LoVo (cell line): ENCODE measurements around the gene HDDC2.
"Not testable (repeated sequence)": the region's sequence is repeated elsewhere in the genome, so short reads cannot be mapped to it uniquely, and the experiment has no call there.

Source experiments
- DNase-seq: peaks from one replicate; pipeline ENCODE4 v3.0.0-alpha.2; 2016; ENCODE audit warnings: low spot score

Gene HDDC2

DNA sequence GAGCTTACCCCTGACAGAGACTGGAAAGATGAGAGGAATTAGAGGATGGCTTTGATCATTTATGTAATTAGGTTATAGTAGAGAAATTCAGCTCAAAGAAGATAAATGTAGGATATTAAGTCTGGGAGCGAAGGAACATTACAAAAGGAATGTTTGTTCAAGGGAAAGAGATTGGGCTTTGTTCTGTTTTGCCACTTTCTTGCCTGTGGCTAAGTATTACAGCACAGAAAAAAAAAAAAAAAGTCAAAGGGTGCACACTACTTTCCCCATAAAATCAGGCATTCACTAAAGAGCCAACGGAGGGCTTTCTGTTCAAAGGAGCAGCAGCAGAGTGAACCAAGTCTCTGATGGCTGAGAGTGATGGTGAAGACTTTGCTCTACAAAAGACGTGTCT lies 5.0 kb upstream of the HDDC2 start:
- no peak for DNase-seq

DNA sequence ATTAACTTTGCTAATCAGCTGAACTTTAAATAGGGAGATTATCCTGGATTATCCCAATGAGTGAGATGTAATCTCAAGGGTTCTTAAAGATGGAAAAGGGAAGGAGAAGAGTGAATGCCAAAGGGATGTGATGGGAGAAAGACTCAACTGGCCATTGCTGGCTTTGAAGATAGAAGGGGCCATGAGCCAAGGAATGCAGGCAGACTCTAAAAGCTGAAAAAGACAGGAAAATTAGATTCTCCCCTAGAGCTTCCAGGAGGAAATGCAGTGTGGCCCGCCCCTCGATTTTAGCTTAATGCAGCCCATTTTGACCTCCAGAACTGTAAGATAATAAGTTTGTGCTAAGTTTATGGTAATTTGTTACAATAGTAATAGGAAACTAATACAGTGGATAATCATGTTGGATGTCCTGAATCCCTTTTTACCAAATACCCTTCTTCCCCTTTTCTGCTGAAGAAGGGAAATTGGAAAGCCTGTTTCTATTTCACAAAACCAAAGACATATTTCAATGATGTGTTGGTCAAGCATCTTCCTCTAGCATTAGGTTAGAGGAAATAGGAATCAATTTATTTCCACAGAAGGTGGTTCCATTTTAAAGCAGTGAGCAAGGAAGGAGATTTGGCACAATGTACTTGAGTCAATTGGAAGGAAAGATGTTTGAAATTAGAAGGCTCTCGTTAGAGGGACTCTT lies 3.3 kb upstream of the HDDC2 start:
- DNase-seq, result no peak

DNA sequence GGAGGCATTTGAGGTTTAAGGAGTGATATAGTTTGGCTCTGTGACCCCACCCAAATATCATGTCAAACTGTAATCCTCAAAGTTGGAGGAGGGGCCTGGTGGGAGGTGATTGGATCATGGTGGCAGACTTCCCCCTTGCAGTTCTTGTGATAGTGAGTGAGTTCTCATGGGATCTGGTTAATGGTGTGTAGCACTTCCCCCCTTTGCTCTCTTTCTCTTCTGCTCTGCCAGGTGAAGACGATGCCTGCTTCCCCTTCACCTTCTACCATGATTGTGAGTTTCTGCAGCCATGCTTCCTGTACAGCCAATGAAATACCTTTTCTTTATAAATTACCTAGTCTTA lies 1.7 kb upstream of the HDDC2 start:
- no peak for DNase-seq

DNA sequence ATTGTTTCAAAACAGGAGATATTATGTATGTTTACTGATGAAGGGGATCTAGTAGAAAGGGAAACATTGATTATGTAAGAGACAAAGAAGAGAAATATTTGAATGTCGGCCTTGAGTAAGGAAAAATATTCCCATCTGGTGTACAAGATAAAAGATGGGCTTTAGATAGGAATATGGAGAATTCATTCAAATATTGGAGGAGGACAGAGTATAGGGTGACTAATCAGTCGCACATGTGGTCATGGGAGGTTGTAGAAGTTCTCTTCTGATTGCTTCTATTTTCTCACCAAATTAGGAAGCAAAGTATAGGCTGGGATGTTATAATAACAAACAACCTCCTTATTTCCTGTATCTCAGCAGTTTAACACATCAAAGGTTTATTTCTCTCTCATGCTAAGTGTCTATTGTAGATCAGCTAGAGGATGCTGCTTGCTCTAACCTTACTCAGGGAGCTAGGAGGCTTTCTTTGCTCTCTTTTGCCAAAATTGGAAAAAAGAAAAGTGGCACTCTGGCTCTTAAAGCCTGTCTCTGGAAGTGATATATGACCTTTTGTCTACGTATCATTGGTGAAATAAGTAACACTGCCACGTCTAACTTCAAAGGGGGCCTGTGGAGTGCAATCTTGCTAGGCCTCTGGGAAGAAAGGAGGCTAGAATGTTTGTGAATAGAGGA lies 1.2 kb upstream of the HDDC2 start:
- no peak for DNase-seq

DNA sequence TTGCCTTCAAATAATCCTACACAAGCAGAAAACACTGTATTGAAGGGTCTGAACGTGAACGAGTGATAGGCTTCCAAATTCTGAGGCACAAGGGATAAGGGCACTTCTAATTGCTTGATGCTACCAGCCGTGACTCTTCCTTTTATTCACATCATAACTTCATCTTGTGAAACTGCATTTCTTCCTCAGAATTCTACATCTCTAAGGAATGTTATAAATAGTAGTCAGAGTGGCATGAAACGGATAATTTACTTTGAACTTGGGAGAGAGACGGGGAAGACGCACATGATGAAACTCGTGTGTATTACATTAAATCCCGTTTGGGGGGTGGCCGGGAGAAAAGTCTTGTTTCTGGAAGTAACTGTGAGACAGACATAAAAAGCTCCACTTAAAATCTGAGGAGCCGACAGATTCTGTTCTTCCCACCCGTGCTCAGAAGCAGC lies 754 bp downstream of the HDDC2 start:
- DNase-seq, result no peak

DNA sequence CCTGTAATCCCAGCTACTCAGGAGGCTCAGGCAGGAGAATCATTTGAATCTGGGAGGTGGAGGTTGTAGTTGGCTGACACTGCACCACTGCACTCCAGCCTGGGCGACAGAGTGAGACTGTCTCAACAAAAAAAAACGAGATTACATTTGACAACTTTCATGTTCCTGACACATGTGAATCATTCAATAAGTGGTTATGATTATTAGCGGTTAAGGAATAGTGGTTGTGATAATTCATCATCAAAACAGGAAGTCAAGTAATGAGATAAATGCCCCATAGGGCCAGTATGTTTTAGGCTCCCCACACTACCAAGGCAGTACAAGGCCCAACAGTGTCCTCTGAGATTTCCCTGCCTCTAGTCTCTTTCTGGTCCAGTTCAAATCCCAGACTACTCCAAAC lies 2.5 kb downstream of the HDDC2 start:
- no peak for DNase-seq

DNA sequence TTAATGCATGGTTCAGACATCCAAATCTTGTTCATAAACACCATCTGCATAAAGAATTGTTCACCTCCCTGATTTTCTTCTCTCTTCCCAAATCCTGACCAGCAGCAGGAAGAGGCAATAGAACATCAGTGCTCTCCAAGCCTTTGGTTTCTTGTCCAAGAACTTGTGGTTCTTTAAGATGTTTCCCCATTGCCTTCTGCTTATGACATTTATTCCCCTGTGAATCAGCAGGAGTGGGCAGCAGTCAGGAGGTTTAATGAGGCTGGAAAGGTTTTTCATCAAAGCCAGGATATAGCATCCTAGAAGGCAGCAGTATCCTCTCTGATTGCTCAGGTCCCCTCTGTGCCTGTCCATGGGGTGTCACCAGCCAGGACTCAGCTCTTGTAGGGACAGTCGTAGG lies 5.3 kb downstream of the HDDC2 start:
- no peak for DNase-seq

DNA sequence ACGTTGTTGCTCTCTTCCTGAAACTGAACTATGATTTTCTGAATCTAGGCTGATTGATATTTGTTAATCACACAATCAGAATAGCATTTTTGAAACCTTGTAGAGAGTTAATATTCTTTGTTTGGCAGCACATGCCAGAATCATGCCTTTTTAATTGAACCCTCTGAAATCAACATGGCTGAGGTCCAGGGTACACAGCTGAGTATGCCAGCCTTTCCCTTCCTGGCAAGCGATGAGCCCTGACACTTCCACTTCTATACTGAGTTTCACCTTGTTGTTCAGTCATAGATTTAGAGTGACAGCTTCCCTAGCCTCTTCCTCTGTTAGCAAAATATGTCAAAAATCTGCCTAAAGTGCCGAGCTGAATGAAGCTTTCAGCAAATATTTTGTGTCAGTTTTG lies 6.8 kb downstream of the HDDC2 start:
- DNase-seq, result no peak

DNA sequence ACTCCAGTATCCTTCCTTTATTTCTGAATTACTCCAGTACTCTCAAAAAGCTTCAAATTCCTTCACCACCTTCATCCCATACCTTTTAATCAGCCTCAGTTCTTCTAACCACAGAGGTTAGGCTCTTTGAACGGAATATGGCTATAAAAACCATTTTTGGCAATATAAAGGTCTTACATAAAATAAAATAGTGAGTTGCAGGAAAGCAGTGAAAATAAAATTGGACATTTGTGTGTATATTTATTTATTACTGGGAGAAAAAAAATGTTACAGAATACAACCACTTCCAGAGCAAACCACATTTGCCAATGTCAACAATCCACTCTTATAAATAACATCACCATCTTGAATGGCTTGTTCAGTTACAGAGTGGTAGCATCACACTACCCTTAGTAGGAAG lies 7.7 kb downstream of the HDDC2 start:
- no peak for DNase-seq

DNA sequence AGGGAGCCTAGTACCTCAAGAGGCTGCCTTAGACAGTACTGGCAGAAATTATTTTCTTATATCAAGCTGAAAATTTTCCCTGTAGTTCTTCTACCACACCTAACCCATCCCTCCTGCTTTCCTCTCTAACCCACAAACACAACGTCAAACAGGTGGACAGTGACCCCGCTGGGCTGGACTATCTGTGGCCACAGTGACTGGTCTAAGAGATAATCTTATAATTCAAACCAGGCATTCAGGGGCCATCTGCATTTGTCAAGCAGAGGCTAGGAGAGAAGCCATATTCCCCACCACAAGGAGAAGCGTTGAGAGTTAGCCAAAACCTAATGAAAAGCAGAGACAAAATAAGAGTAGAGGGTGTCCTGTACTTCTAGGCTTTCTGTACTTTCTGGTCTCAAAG lies 8.2 kb downstream of the HDDC2 start:
- DNase-seq, result no peak

DNA sequence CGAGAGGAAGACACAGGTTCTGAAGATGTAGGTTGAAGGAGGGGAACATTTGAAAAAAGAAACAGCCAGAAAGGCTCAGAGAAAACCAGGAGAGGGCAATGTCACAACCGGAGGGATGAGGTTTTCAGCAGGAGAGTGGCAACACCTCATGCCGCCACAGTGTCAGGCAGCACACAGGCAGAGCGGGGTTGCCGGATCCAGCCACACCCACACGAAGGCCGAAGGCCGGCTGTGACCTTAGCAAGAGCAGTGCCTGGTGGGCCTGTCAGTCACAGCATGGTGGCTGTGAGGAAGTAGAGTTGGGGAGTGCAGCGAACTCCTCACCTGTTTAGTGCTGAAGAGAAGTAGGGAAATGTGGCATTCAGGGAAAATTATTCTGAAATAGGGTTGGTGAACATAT lies 14.0 kb downstream of the HDDC2 start:
- DNase-seq, result no peak

DNA sequence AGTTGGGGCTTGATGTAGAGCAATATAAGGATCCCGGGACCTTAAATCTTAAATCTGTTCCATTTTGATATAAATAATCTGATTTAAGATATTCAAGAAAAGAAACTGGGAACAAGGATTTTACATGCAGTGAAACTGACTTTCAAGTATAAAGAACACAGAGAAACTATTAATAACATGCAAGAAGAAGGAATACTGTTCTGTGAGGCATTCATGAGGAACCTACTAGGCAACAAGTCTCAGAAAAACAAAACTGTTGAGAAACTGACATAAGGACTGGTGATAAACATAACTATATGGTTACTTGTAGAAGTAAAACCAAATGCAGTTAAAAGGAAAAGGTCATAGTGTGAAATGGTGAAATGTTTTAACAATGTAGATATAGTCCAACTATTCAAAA lies 15.8 kb downstream of the HDDC2 start:
- no peak for DNase-seq

DNA sequence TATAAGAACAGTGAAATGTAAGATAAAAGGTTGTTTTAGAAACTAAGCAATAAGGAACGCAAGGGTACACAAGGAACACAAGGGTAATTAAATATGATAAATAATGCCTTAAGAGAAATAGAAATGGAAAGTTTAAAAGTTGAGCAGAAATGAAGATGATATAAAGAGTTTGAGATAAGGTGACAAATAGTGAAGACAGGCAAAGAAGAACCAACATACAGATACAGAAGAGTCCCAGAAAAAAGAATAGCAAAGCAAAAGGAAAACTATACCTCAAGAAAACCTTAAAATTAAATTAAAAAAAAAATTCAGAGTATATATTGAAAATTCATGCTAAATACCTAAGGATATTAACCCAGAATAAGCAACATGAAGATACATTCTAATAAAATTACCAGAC lies 16.4 kb downstream of the HDDC2 start:
- no peak for DNase-seq

DNA sequence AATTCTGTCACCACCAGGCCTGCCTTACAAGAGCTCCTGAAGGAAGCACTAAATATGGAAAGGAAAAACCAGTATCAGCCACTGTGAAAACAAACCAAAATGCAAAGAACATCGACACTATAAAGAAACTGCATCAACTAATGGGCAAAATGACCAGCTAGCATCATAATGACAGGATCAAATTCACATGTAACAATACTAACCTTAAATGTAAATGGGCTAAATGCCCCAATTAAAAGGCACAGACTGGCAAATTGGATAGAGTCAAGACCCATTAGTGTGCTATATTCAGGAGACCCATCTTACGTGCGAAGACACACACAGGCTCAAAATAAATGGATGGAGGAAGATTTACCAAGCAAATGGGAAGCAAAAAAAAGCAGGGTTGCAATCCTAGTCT lies 19.3 kb downstream of the HDDC2 start:
- DNase-seq, result not testable (repeated sequence)

DNA sequence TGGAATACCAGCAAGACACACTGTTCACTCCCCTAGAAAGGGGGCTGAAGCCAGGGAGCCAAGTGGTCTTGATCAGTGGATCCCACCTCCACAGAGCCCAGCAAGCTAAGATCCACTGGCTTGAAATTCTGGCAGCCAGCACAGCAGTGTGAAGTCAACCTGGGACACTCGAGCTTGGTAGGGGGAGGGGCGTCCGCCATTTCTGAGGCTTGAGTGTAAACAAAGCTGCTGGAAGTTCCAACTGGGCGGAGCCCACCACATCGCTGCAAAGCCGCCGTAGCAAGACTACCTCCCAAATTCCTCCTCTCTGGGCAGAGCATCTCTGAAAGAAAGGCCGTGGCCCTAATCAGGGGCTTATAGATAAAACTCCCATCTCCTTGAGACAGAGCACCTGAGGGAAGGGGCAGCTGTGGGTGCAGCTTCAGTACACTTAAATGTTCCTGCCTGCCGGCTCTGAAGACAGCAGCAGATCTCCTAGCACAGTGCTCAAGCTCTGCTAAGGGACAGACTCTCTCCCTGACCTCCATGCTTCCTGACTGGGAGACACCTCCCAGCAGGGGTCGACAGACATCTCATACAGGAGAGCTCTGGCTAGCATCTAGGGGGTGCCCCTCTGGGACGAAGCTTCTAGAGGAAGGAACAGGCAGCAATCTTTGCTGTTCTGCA lies 21.3 kb downstream of the HDDC2 start:
- not testable (repeated sequence) for DNase-seq

DNA sequence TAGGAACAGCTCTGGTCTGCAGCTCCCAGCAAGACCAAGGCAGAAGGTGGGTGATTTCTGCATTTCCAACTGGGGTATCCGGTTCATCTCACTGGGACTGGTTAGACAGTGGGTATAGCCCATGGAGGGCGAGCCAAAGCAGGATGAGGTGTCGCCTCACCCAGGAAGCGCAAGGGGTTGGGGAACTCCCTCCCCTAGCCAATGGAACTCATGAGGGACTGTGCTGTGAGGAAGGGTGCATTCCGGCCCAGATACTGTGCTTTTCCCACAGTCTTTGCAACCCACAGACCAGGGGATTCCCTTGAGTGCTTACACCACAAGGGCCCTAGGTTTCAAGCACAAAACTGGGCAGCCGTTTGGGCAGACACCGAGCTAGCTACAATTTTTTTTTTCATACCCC lies 21.8 kb downstream of the HDDC2 start:
- DNase-seq, result no peak

DNA sequence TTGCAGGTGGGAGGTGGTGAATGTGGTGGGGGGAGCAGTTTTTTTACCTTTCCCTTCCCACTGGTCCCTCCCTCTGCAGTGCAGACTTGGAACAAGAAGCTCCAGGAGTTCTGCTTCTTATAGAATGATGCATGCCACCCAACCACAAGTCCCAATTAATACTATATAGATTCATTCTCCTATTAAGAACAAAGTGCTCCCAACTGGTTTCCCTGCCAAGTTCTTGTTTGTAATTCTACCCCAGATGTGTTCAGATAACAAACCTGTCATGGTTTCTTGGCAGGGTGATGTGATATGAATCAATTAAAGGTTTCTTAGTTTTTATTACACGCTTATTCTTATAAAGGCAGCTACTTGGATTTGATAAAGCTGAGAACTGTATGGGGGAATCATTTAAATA lies 23.9 kb downstream of the HDDC2 start:
- no peak for DNase-seq

DNA sequence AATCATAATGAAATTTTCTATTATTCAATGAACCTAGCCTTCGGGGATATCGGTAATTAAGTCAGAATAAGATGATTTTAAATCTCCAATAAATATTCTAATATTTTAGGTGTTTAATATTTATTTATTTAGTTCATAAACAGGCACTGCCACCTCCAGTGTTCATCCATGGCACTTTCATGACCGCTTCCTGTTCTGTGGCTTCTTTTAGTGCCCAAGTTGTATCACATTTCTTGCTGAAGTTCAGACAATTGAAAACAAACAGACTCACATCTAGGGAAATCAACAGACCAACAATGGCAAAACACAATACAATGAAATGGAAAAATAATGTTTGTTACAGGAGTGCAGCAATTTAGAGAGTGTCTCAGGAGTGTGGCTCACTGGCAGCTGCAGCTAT lies 26.0 kb downstream of the HDDC2 start:
- DNase-seq, result no peak

DNA sequence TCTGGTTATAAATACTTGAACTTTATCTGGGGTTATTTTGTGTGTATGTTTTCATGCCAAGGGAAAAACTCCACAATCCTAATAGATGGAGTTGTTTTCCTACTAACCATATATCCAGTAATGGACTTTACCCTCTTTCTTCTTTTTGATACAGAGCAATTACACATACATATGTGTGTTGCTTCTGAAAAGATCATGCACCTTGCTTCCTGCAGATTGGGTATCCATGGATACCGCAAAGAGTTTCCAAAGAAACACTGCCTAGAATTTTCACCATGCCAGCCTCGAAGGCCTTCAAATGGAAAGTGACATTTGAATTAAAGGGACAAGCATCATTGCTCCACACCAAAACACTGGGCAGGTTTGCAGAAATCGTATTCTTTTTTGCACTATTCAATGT lies 26.8 kb downstream of the HDDC2 start:
- no peak for DNase-seq

DNA sequence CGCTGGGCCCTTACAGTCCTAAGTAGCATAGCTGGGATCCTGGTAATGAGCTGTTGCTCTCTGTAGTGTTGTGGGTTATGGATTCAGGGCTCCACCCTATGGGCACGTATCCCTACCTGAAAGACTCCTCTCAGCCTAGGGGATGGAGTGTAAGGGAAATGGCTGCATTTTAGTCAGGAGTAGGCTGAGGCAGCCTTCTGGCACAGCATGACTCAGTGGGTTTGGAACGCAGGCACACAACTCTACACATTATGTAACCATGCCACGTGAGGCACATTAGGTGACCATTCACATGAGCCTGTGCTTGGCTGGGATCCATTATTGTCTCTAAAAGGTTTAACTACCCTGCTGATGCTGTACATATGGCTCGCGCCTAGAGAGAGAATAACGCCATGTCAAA lies 27.8 kb downstream of the HDDC2 start:
- DNase-seq, result no peak

DNA sequence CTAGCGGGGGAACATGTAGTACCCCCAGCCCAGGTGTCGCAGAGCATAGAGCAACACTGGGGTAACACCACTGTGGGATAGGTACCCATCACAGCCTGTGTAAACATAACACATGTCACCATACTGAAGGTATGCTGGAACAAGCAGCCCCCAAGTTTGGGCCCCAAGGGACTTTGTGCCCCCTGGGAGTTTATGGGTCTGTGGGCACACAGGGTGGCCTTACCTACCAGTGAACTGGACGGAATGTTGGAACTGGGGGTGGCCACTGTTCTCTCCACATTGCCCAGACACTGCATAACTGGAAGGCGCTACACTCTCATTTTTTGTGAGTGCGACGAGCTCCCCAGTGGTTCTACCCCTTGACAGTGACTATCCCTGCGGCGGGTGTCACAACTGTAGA lies 28.5 kb downstream of the HDDC2 start:
- no peak for DNase-seq

DNA sequence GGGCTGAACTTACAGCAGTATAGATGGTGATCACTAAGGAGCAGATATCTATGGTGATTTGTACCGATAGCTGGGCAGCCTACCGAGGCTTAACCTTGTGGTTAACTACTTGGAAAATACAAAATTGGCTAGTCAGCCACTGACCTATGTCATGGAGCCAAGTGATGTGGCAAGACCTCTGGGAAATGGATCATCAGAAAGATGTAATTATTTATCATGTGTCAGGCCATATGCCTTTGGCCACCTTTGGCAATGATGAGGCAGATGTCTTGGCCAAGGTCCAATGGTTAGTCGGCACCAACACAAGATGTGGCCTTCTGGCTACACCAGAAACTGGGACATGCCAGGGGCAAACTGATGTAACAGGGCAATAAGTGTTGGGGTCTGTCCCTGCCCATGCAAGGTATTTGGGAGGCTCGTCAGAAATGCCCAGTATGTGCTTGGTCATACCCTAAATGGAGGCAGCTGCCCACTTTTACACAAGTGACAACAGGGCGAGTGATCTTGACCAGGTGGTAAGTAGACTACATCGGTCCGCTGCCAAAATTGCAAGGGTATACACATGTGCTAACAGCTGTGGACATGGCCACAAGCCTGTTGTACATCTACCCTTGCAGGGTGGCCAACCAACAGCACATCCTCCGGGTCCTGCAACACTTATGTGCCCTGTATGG lies 30.1 kb downstream of the HDDC2 start:
- no peak for DNase-seq

DNA sequence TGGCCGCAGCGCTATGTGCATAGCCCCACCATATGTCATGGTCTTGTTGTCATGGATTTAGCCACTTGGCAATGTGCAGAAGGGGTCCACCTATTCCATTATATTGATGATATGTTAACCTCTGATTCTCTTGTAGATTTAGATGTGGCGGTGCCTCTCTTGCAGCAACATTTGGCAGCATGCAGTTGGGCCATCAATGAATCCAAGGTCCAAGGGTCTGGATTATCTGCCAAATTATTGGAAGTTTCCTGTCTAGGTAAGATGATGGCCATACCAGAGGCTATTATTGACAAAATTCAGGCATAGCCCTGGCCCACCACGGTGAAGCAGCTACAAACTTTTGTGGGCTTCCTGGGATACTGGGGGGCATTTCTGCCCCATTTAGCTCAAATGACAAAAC lies 31.4 kb downstream of the HDDC2 start:
- no peak for DNase-seq
